ENCODE measurements around the gene BCAT1.
"Not testable (repeated sequence)": the region's sequence is repeated elsewhere in the genome, so short reads cannot be mapped to it uniquely, and the experiment has no call there.

The BCAT1 gene

DNA sequence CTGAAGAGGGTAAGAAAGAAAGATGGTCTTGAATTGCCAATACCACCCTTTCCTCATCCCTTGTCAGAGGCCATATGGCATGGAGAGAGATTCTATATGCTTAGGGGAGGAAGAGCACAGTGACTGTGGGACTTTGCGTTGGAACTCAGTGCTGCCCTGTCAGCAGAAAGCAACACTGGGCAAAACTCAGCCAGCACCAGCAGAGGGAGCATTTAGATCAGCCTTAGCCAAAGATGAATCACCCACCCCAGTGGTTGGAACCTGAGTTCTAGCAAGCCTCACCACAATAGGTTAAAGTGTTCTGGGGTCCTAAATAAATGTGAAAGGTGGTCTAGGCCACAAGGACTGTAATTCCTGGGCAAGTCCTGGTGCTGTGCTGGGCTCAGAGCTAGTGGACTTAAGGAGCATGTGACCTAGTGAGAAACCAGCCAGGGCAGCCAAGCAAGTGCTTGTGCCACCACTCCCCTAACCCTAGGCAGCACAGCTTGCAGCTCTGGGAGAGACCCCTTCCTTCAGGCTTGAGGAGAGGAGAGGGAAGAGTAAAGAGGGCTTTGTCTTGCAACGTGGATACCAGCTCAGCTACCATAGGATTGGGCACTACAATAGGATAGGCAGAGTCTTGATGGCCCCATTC, 11.4 kb upstream of the BCAT1 start:
- Histone ChIP-seq H3K27ac (ENCODE audit: low read length) (no peak overlapping the region), H3K27me3 (ENCODE audit: control insufficient read depth, insufficient read depth, low read length) (no peaks in the 10 kb centered on the region), H3K4me3 (ENCODE audit: low read length) (no peak overlapping the region), H3K4me1 (ENCODE audit: control insufficient read depth, insufficient read depth, low read length) (no peaks in the 10 kb centered on the region), H3K9me3 (ENCODE audit: control insufficient read depth, insufficient read depth, low read length) (no peaks in the 10 kb centered on the region), H3K36me3 (ENCODE audit: control insufficient read depth, insufficient read depth, low read length) (no peaks in the 10 kb centered on the region)
- WGBS (ENCODE audit: insufficient coverage, insufficient read length), result no CpG with 5 or more reads among the region's 2 CpGs
- no peak for DNase-seq (ENCODE audit: low read depth, low spot score)

DNA sequence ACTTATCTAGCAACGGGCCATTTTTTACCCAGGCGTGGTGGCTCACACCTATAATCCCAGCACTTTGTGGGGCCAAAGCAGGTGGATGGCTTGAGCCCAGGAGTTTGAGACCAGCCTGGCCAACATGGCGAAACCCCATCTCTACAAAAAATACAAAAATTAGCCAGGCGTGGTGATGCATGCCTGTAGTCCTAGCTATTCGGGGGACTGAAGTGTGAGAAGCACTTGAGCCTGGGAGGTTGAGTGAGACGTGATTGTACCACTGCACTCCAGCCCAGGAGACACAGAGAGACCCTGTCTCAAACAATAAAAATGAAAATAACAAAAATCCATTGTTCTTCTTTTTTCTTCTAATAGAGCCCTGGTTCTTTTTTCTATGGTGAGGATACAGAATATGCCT, 7.5 kb upstream of the BCAT1 start:
- H3K4me3 ChIP-seq (ENCODE audit: low read length); H3K9me3 ChIP-seq (ENCODE audit: control insufficient read depth, insufficient read depth, low read length); H3K27ac ChIP-seq (ENCODE audit: low read length); DNase-seq (ENCODE audit: low read depth, low spot score); H3K27me3 ChIP-seq (ENCODE audit: control insufficient read depth, insufficient read depth, low read length); H3K36me3 ChIP-seq (ENCODE audit: control insufficient read depth, insufficient read depth, low read length); H3K4me1 ChIP-seq (ENCODE audit: control insufficient read depth, insufficient read depth, low read length): not testable (repeated sequence)
- no CpG with 5 or more reads among the region's 6 CpGs for WGBS (ENCODE audit: insufficient coverage, insufficient read length)

DNA sequence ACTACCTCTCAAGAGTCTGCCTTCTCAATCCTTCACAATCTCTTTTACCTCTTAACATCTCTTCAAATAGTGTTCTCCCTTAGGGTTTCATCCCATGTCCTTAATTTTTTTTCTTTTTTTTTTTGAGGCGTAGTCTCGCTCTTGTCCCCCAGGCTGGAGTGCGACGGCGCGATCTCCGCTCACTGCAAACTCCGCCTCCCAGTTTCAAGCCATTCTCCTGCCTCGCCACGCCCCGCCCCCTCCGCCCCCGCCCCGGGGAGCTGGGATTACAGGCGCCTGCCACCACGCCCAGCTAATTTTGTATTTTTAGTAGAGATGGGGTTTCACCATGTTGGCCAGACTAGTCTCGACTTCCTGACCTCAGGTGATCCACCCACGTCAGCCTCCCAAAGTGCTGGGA, 7.0 kb upstream of the BCAT1 start:
- Histone ChIP-seq H3K27ac (ENCODE audit: low read length) (no peak overlapping the region), H3K4me3 (ENCODE audit: low read length) (no peak overlapping the region), H3K4me1 (ENCODE audit: control insufficient read depth, insufficient read depth, low read length) (no peaks in the 10 kb centered on the region; the same call in 1 of the 2 replicates), H3K9me3 (ENCODE audit: control insufficient read depth, insufficient read depth, low read length) (no peaks in the 10 kb centered on the region), H3K36me3 (ENCODE audit: control insufficient read depth, insufficient read depth, low read length) (no peaks in the 10 kb centered on the region), H3K27me3 (ENCODE audit: control insufficient read depth, insufficient read depth, low read length) (no peaks in the 10 kb centered on the region)
- DNase-seq (ENCODE audit: low read depth, low spot score), result no peak
- WGBS (ENCODE audit: insufficient coverage, insufficient read length), result no CpG with 5 or more reads among the region's 18 CpGs

DNA sequence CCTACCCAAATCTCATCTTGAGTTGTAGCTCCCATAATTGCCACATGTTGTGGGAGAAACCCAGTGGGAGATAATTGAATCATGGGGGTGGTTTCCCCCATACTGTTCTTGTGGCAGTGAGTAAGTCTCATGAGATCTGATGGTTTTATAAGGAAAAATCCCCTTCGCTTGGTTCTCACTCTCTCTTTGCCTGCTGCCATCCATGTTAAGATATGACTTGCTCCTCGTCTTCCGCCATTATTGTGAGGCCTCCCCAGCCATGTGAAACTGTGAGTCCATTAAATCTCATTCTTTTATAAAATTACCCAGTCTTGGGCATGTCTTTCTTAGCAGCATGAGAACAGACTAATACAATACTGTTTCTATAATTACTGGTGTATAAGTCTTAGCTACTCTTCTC, 6.5 kb upstream of the BCAT1 start:
- no peaks in the 10 kb centered on the region for H3K36me3 ChIP-seq (ENCODE audit: control insufficient read depth, insufficient read depth, low read length)
- H3K4me3 ChIP-seq (ENCODE audit: low read length), result no peak overlapping the region
- H3K27ac ChIP-seq (ENCODE audit: low read length), result no peak overlapping the region
- no CpG with 5 or more reads among the region's 3 CpGs for WGBS (ENCODE audit: insufficient coverage, insufficient read length)
- H3K27me3 ChIP-seq (ENCODE audit: control insufficient read depth, insufficient read depth, low read length), result no peaks in the 10 kb centered on the region
- H3K9me3 ChIP-seq (ENCODE audit: control insufficient read depth, insufficient read depth, low read length), result no peaks in the 10 kb centered on the region
- no peaks in the 10 kb centered on the region; the same call in 1 of the 2 replicates for H3K4me1 ChIP-seq (ENCODE audit: control insufficient read depth, insufficient read depth, low read length)
- no peak for DNase-seq (ENCODE audit: low read depth, low spot score)

DNA sequence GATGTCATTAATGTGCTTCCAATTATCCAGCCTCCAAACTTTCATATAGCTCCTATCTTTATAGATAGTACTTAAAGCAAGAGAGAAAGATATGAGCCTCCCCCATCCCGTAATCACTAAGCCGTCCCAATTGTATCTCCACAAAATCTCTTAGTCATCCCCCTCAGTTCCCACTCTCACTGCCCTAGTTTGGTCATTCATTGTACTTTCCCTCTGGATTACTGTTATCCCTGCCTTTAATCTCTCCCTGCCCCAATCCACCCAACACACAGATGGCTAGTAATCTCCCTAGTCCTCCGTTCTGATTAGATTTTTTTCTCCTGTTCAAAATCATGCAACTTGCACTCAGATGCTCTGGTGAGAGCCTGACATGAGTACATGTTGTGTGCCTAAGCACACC, 5.4 kb upstream of the BCAT1 start:
- no peaks in the 10 kb centered on the region; the same call in 1 of the 2 replicates for H3K4me1 ChIP-seq (ENCODE audit: control insufficient read depth, insufficient read depth, low read length)
- no peaks in the 10 kb centered on the region for H3K9me3 ChIP-seq (ENCODE audit: control insufficient read depth, insufficient read depth, low read length)
- no peak overlapping the region for H3K4me3 ChIP-seq (ENCODE audit: low read length)
- no peak for DNase-seq (ENCODE audit: low read depth, low spot score)
- no peak overlapping the region for H3K27ac ChIP-seq (ENCODE audit: low read length)
- H3K36me3 ChIP-seq (ENCODE audit: control insufficient read depth, insufficient read depth, low read length), result no peaks in the 10 kb centered on the region
- no peaks in the 10 kb centered on the region for H3K27me3 ChIP-seq (ENCODE audit: control insufficient read depth, insufficient read depth, low read length)
- no CpG with 5 or more reads among the region's 3 CpGs for WGBS (ENCODE audit: insufficient coverage, insufficient read length)

DNA sequence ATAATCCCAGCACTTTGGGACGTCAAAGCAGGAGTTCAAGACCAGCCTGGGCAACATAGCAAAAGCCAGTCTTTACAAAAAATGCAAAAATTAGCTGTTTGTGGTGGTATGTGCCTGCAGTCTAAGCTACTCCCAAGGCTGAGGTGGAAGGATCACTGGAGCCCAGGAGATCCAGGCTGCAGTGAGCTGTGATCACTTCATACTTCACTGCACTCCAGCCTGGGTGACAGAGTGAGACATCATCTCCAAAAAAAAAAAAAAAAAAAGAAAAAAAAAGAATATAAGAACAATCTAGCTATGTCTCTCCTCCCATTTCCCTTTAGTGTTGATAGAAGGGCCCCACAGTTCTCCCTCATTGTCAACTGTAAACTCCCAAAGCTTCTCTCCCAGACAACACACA, 3.5 kb upstream of the BCAT1 start:
- H3K36me3 ChIP-seq (ENCODE audit: control insufficient read depth, insufficient read depth, low read length), result no peaks in the 10 kb centered on the region
- H3K4me1 ChIP-seq (ENCODE audit: control insufficient read depth, insufficient read depth, low read length), result no peaks in the 10 kb centered on the region; the same call in 1 of the 2 replicates
- no CpG with 5 or more reads among the region's 1 CpG for WGBS (ENCODE audit: insufficient coverage, insufficient read length)
- no peak overlapping the region for H3K27ac ChIP-seq (ENCODE audit: low read length)
- no peak for DNase-seq (ENCODE audit: low read depth, low spot score)
- no peaks in the 10 kb centered on the region for H3K9me3 ChIP-seq (ENCODE audit: control insufficient read depth, insufficient read depth, low read length)
- H3K4me3 ChIP-seq (ENCODE audit: low read length), result no peak overlapping the region
- H3K27me3 ChIP-seq (ENCODE audit: control insufficient read depth, insufficient read depth, low read length), result no peaks in the 10 kb centered on the region

DNA sequence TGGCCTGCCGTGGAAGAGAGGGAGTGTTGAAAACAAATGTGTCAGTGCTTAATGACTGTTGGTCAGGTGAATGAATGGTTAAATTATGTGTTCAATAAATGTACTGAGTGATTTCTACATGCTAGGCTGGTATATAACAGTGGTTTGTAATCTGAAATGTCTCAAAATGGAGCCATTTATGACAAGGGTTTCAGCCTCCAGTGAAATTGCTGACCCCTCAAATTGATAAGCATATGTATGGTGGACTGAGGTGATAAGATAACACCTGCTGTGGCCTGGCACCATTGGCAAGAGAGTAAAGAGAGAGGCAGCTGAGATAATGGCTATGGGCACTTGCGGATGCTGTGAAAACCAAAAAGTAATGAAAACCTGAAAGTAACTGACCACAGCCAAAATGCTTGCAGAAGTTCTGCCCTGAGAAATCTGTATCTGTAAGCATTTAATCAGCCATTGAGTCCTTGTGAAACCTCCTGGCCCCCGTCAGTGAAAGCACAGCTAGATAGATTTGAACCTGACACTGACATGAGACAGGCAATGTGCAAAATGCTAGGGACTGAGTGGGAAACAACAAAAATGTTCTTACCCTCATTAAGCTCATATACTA, 1.4 kb upstream of the BCAT1 start:
- Histone ChIP-seq H3K9me3 (ENCODE audit: control insufficient read depth, insufficient read depth, low read length) (no peaks in the 10 kb centered on the region), H3K4me1 (ENCODE audit: control insufficient read depth, insufficient read depth, low read length) (no peaks in the 10 kb centered on the region; the same call in 1 of the 2 replicates), H3K27ac (ENCODE audit: low read length) (no peak overlapping the region), H3K27me3 (ENCODE audit: control insufficient read depth, insufficient read depth, low read length) (no peaks in the 10 kb centered on the region), H3K36me3 (ENCODE audit: control insufficient read depth, insufficient read depth, low read length) (no peaks in the 10 kb centered on the region), H3K4me3 (ENCODE audit: low read length) (no peak overlapping the region)
- no CpG with 5 or more reads among the region's 3 CpGs for WGBS (ENCODE audit: insufficient coverage, insufficient read length)
- no peak for DNase-seq (ENCODE audit: low read depth, low spot score)

DNA sequence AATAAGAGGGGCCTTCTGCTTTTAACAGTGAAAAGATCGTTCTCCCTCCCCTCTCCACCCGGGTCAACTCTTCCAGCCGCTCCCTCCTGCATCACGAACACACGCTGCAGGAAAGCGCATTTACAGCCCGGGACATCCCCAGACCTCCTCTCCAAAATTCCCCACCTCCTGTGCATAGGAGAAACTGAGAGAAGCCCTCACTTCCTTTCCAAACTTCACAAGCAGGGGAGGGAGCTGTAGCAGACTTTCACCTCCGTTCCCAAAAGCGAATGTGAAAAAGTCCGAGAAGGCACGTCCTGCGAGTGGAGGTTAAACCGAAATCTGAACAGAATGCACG, 513 bp downstream of the BCAT1 start:
- WGBS (ENCODE audit: insufficient coverage, insufficient read length), result no CpG with 5 or more reads among the region's 14 CpGs
- Histone ChIP-seq H3K36me3 (ENCODE audit: control insufficient read depth, insufficient read depth, low read length) (no peaks in the 10 kb centered on the region), H3K27me3 (ENCODE audit: control insufficient read depth, insufficient read depth, low read length) (no peaks in the 10 kb centered on the region), H3K9me3 (ENCODE audit: control insufficient read depth, insufficient read depth, low read length) (no peaks in the 10 kb centered on the region), H3K4me1 (ENCODE audit: control insufficient read depth, insufficient read depth, low read length) (no peaks in the 10 kb centered on the region; the same call in 1 of the 2 replicates), H3K4me3 (ENCODE audit: low read length) (peak overlapping the region; percentile 50), H3K27ac (ENCODE audit: low read length) (peak overlapping the region; percentile 75)
- DNase-seq (ENCODE audit: low read depth, low spot score), result no peak

DNA sequence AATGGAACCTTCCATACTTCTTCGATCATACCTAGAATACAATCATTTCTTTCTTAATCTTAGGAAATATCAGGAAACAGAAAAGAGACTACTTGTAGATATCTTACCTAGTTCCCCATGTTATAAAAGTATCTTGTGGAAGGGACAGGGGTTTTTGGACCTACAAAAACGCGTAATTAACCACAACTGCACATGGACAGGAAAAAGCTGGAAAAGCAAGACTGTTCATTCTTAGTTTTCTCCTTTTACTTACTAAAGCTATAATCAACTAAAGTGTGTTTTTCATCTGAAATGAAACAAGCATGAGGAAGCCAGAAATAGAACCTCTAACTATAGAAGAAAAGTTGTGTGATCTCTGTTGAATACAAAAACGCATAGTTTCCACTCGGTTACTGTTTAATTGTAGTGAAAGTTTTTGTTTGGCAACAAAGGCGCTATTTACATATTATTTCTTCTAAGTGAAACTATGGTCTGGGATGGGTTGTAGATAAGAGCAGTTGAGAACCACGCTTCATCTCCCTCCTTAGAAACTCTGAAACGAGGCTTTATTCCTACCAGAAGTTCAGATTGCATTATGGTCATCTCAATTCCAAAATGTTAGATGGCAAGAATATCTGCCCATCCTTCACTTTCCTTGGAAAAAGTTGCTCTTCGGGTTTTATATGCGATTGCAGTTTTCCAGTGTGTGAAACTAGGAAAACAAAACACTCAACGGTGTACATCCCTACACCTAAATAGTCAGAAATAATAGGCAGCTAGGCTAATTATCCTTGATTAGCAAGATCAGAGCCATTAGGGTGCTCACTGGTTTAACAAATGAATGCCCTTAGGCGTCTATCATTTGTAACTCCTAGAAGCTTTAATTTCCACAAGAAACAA, 1.1 kb downstream of the BCAT1 start:
- H3K9me3 ChIP-seq (ENCODE audit: control insufficient read depth, insufficient read depth, low read length), result no peaks in the 10 kb centered on the region
- no peaks in the 10 kb centered on the region; the same call in 1 of the 2 replicates for H3K4me1 ChIP-seq (ENCODE audit: control insufficient read depth, insufficient read depth, low read length)
- peak overlapping the region; percentile 75 for H3K27ac ChIP-seq (ENCODE audit: low read length)
- H3K27me3 ChIP-seq (ENCODE audit: control insufficient read depth, insufficient read depth, low read length), result no peaks in the 10 kb centered on the region
- WGBS (ENCODE audit: insufficient coverage, insufficient read length), result no CpG with 5 or more reads among the region's 12 CpGs
- H3K4me3 ChIP-seq (ENCODE audit: low read length), result peak overlapping the region; percentile 50; the same call in 1 of the 2 replicates
- DNase-seq (ENCODE audit: low read depth, low spot score), result no peak
- H3K36me3 ChIP-seq (ENCODE audit: control insufficient read depth, insufficient read depth, low read length), result no peaks in the 10 kb centered on the region

DNA sequence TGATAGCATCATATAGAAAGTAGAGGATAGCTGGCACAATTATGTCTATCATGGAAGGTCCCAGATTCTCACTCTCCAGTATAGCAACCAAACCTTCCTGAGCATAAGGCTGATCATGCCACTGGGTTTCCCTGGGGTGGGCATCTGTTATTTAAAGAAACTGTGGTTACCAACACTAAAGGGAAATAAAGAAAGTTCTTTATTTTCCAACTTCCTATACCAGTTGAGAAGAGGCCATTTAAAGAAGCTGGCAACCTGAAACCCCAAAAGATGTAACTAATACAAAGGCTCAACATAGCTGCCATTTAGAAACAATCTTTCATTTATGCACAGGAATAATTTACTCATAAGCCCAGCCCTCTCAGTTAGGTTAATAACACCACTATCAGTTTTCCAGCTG, 3.1 kb downstream of the BCAT1 start:
- Histone ChIP-seq H3K36me3 (ENCODE audit: control insufficient read depth, insufficient read depth, low read length) (no peaks in the 10 kb centered on the region), H3K9me3 (ENCODE audit: control insufficient read depth, insufficient read depth, low read length) (no peaks in the 10 kb centered on the region), H3K4me1 (ENCODE audit: control insufficient read depth, insufficient read depth, low read length) (peaks cover 2% of the 10 kb centered on the region; the same call in 1 of the 2 replicates), H3K4me3 (ENCODE audit: low read length) (no peak overlapping the region), H3K27me3 (ENCODE audit: control insufficient read depth, insufficient read depth, low read length) (no peaks in the 10 kb centered on the region), H3K27ac (ENCODE audit: low read length) (no peak overlapping the region)
- DNase-seq (ENCODE audit: low read depth, low spot score), result no peak

Measured in iPS DF 6.9 (cell line).